B cell (primary cell): ENCODE results near the gene AK3. TPM values are rescaled to one million over a fixed set of nuclear protein-coding genes. Genes with fewer than 3 reads are reported as not detected.
A peak's percentile ranks its signal among the peaks of the same experiment; 100 is the strongest.

Experiments
- ATAC-seq: fragments of 200-7000 bp; cut with Tn5 transposase; one replicate; pipeline ENCODE4 v1.10.0; 2021; ENCODE audit warnings: low read depth, mild to moderate bottlenecking, moderate number of reproducible peaks, moderate library complexity
- CTCF ChIA-PET: fragments of 350-600 bp; sonication (Branson Sonifier 250); formaldehyde crosslinking; loops from one replicate; lab custom pipeline; 2021; ENCODE audit warnings: antibody characterized with exemption, inconsistent platforms; lab: Charles Lee
- POLR2A ChIA-PET: fragments of 350-600 bp; sonication (Branson Sonifier 250); formaldehyde crosslinking; loops from one replicate; lab custom pipeline; 2021; ENCODE audit warnings: antibody characterized with exemption; lab: Charles Lee
- DNase-seq: peaks from one replicate; pipeline ENCODE4 v3.0.0; 2013
- H2AFZ ChIP-seq: 2 replicates; pipeline ENCODE4 v1.6.1; 2012; ENCODE audit warnings: mild to moderate bottlenecking, low read depth, low read length; ENCODE audit not compliant: insufficient read depth, poor library complexity, severe bottlenecking
- H3K27ac ChIP-seq, 2 donors: 1 replicate in 1 of 2; 2 replicates in 1 of 2; pipeline ENCODE4 v1.5.1; 2012 to 2013; ENCODE audit warnings: low read length in 2 of 2, mild to moderate bottlenecking in 2 of 2, moderate library complexity in 1 of 2
- H3K27me3 ChIP-seq, 4 experiments: fragments of 200-600 bp in 1 of 4; sonication (generic) in 1 of 4; replicated peaks in 1 of 4; 1 replicate in 2 of 4; 2 replicates in 2 of 4; pipeline versions ENCODE4 v1.6.1 to v1.7.0; 2013 to 2016; ENCODE audit warnings: low read length in 3 of 4, mild to moderate bottlenecking in 2 of 4, mixed read lengths in 1 of 4, moderate library complexity in 1 of 4; ENCODE audit not compliant: insufficient read depth in 4 of 4, control insufficient read depth in 3 of 4; ENCODE audit errors: control extremely low read depth in 1 of 4
- H3K36me3 ChIP-seq, 2 experiments: replicated peaks in 1 of 2; 1 replicate in 1 of 2; 2 replicates in 1 of 2; pipeline versions ENCODE4 v1.6.1 to v1.7.1; 2013; ENCODE audit warnings: low read length in 1 of 2; ENCODE audit not compliant: insufficient read depth in 2 of 2, control insufficient read depth in 1 of 2; ENCODE audit errors: control extremely low read depth in 1 of 2, extremely low read depth in 1 of 2
- H3K4me1 ChIP-seq, 2 donors: fragments of 200-600 bp in 1 of 2; sonication (generic) in 1 of 2; 1 replicate in 1 of 2; 2 replicates in 1 of 2; pipeline versions ENCODE4 v1.5.1 to v1.6.1; 2013 to 2017; ENCODE audit warnings: low read length in 2 of 2; ENCODE audit not compliant: control insufficient read depth in 2 of 2, insufficient read depth in 2 of 2
- H3K4me2 ChIP-seq: replicated peaks from 2 replicates; pipeline ENCODE3; 2012; ENCODE audit warnings: mild to moderate bottlenecking, low read depth, low read length; ENCODE audit not compliant: poor library complexity, severe bottlenecking
- H3K4me3 ChIP-seq, 5 experiments: fragments of 200-600 bp in 1 of 5; sonication (generic) in 1 of 5; 1 replicate in 3 of 5; 2 replicates in 2 of 5; pipeline versions ENCODE4 v1.5.1 to v1.7.0; 2011 to 2016; ENCODE audit warnings: low read length in 4 of 5, mild to moderate bottlenecking in 4 of 5, low read depth in 2 of 5, control low read depth in 1 of 5, moderate library complexity in 1 of 5; ENCODE audit not compliant: insufficient read depth in 1 of 5; ENCODE audit errors: control extremely low read depth in 1 of 5, extremely low read depth in 1 of 5
- H3K79me2 ChIP-seq: fragments of 200-600 bp; sonication (generic); one replicate; pipeline ENCODE4 v1.6.0; 2016; ENCODE audit warnings: low read length; ENCODE audit not compliant: control insufficient read depth, insufficient read depth
- H3K9ac ChIP-seq: fragments of 200-600 bp; sonication (generic); 2 replicates; pipeline ENCODE4 v1.6.1; 2017; ENCODE audit warnings: mild to moderate bottlenecking, low read length, moderate library complexity
- H3K9me3 ChIP-seq, 3 donors: one replicate each; pipeline versions ENCODE4 v1.6.1 to v1.7.1; 2013; ENCODE audit warnings: low read length in 2 of 3; ENCODE audit not compliant: control insufficient read depth in 2 of 3, insufficient read depth in 1 of 3; ENCODE audit errors: control extremely low read depth in 1 of 3
- H4K20me1 ChIP-seq: 2 replicates; pipeline ENCODE4 v1.6.0; 2012; ENCODE audit warnings: mild to moderate bottlenecking, low read length; ENCODE audit not compliant: insufficient read depth, control insufficient read depth, poor library complexity, severe bottlenecking
- H3K27ac Mint-ChIP-seq: one replicate; pipeline ENCODE4 v1.8.0; 2021; ENCODE audit warnings: mixed read lengths
- H3K27me3 Mint-ChIP-seq: one replicate; pipeline ENCODE4 v1.8.0; 2021; ENCODE audit warnings: mixed read lengths
- H3K4me1 Mint-ChIP-seq: one replicate; pipeline ENCODE4 v1.8.0; 2021; ENCODE audit warnings: mixed read lengths
- H3K4me3 Mint-ChIP-seq: one replicate; pipeline ENCODE4 v1.8.0; 2021; ENCODE audit warnings: mixed read lengths
- H3K9me3 Mint-ChIP-seq: one replicate; pipeline ENCODE4 v1.8.0; 2022; ENCODE audit warnings: mixed read lengths; ENCODE audit not compliant: insufficient read depth
- CTCF ChIP-seq: fragments of 200-600 bp; IDR thresholded peaks from one replicate; pipeline ENCODE4 v1.8.0; 2022; ENCODE audit warnings: antibody characterized with exemption, mild to moderate bottlenecking
- EZH2 ChIP-seq: IDR thresholded peaks from 2 replicates; pipeline ENCODE4 v1.6.1; 2012; ENCODE audit warnings: borderline replicate concordance, low read depth, mild to moderate bottlenecking, moderate library complexity, low read length; ENCODE audit not compliant: insufficient read depth, poor library complexity, severe bottlenecking
- WGBS: methylation state at CpG from one replicate; pipeline ENCODE4 v1.1.5; 2013; ENCODE audit warnings: missing lambda C conversion rate; ENCODE audit not compliant: insufficient coverage; 5-methylcytosine and 5-hydroxymethylcytosine counted together
- intact Hi-C: fragments of 100-400 bp; cut with micrococcal nuclease; formaldehyde crosslinking; loops from one replicate; pipeline ENCODE4 v1.10.0; 2022
- polyA plus RNA-seq: library from polyadenylated mRNA; depleted of rRNA; stranded (reverse); fragments of >200 nt; gene quantifications from 2 replicates; pipeline ENCODE4 v1.2.3, GENCODE V29; 2012
- total RNA-seq, 2 donors: library from RNA; stranded (reverse); fragments of 120-200 nt in 1 of 2; gene quantifications; 1 replicate in 1 of 2; 2 replicates in 1 of 2; pipeline versions ENCODE4 v1.2.3 to v1.2.4, GENCODE V29; 2013 to 2022

Gene AK3
- total and polyA plus RNA-seq, 2 donors (not counting 1 experiment from before 2014, with no cell fraction given) = 9.9 to 22.9 TPM

GRCh38 chr9:4738866-4739586 lies 2.0 kb downstream of the AK3 start:
- Histone ChIP-seq H3K4me2 (peak overlapping the region; percentile 94), H3K27me3 (no peaks in the 10 kb centered on the region), H3K79me2 (peaks cover 55% of the 10 kb centered on the region), H4K20me1 (peaks cover 19% of the 10 kb centered on the region), H3K4me1 (peaks cover 19 to 23% of the 10 kb centered on the region in 2 donors), H3K9ac (no peak overlapping the region), H2AFZ (no peak overlapping the region), H3K4me3 (no peak overlapping the region), H3K36me3 (peaks cover 0 to 1% of the 10 kb centered on the region in 2 experiments), H3K9me3 (no peaks in the 10 kb centered on the region), H3K27ac (no peak overlapping the region)
- Mint-ChIP-seq H3K27ac (peak overlapping the region; percentile 53), H3K4me3 (peak overlapping the region; percentile 89), H3K9me3 (no peaks in the 10 kb centered on the region), H3K27me3 (no peaks in the 10 kb centered on the region), H3K4me1 (peaks cover 33% of the 10 kb centered on the region)
- ChIA-PET CTCF (no interaction called here), POLR2A (no interaction called here)
- no peak for TF ChIP-seq EZH2
- no peak for TF ChIP-seq CTCF
- DNase-seq = no peak
- WGBS = 98% methylated on average over 16 of the region's 19 CpGs
- no peak for ATAC-seq
- intact Hi-C loops = no loop called here

GRCh38 chr9:4734150-4734549 lies 6.9 kb downstream of the AK3 start:
- no peak overlapping the region for H3K4me3 ChIP-seq
- H3K4me2 ChIP-seq = no peak overlapping the region
- ATAC-seq = no peak
- no peaks in the 10 kb centered on the region for H3K27me3 ChIP-seq
- no peak for DNase-seq
- H3K36me3 ChIP-seq = peaks cover 0 to 2% of the 10 kb centered on the region in 2 experiments
- TF ChIP-seq CTCF = no peak
- TF ChIP-seq EZH2 = no peak
- no peaks in the 10 kb centered on the region for H3K27me3 Mint-ChIP-seq
- no peak overlapping the region for H3K27ac ChIP-seq
- no peaks in the 10 kb centered on the region for H3K9me3 ChIP-seq
- POLR2A ChIA-PET = no interaction called here
- H3K79me2 ChIP-seq = peaks cover 84% of the 10 kb centered on the region
- peaks cover 50% of the 10 kb centered on the region for H4K20me1 ChIP-seq
- WGBS = no CpG with 5 or more reads among the region's 2 CpGs
- no peaks in the 10 kb centered on the region for H3K9me3 Mint-ChIP-seq
- H3K4me3 Mint-ChIP-seq = no peak overlapping the region
- peaks cover 44% of the 10 kb centered on the region for H3K4me1 Mint-ChIP-seq
- H3K27ac Mint-ChIP-seq = no peak overlapping the region
- peaks cover 3 to 4% of the 10 kb centered on the region in 2 donors for H3K4me1 ChIP-seq
- CTCF ChIA-PET = interaction anchor here (0.7 kb wide), 1 partner anchor 16 kb away, joined by 3 read pairs; no protein-coding TSS in a partner anchor
- intact Hi-C loops = no loop called here
- no peak overlapping the region for H2AFZ ChIP-seq
- H3K9ac ChIP-seq = no peak overlapping the region
